ENCODE data around the gene SPATA9. TPM values are rescaled to one million over a fixed set of nuclear protein-coding genes. Genes with fewer than 3 reads are reported as not detected.
A peak's percentile ranks its signal among the peaks of the same experiment; 100 is the strongest.
"Not testable (repeated sequence)": the region's sequence is repeated elsewhere in the genome, so short reads cannot be mapped to it uniquely, and the experiment has no call there.

SPATA9 gene
- total RNA-seq, 1 donor from 2014 or later: not detected

DNA sequence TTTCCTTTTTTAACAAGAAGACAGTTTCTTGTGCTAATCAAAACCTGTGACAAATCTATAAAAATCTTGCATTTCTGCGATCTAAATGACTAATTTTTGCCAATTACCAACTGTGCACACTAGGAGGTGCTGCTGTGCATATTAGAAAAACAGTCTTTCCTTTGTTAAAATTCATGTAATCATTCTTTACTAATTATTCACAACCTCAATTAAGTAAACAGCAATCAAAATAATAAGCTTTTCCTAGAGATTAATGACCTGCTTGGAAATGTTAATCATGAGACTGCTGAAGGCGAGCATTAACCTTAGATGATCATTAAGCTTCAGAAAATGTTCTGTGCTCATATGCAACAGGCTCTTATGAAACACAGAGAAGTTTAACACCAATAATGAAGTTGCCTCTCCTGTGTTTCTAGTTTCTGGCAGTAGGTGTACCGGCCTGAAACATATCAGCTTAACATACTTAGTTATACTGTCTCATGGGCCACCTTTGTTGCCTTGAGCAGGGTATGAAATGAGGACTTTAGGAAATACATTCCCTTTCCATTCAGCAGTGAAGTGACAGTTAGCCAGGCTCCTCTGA is 18.5 kb downstream of the SPATA9 start:
- Mint-ChIP-seq H3K4me3 (ENCODE audit: low read depth) (no peak overlapping the region), H3K9me3 (no peaks in the 10 kb centered on the region), H3K4me1 (ENCODE audit: low read depth) (peaks cover 3% of the 10 kb centered on the region), H3K27ac (no peak overlapping the region), H3K36me3 (ENCODE audit: low read depth) (no peaks in the 10 kb centered on the region), H3K27me3 (ENCODE audit: low read depth) (peaks cover 16% of the 10 kb centered on the region)
- no peak for DNase-seq (ENCODE audit: low spot score)
- intact Hi-C loops (cut with micrococcal nuclease): loop anchor here (1.0 to 2.0 kb wide), 4 partner anchors 69 to 183 kb away; no protein-coding TSS in a partner anchor

- H3K27ac Mint-ChIP-seq: no peak overlapping the region
- no peaks in the 10 kb centered on the region for H3K36me3 Mint-ChIP-seq (ENCODE audit: low read depth)
- DNase-seq (ENCODE audit: low spot score): no peak
- H3K4me1 Mint-ChIP-seq (ENCODE audit: low read depth): peaks cover 3% of the 10 kb centered on the region
- H3K27me3 Mint-ChIP-seq (ENCODE audit: low read depth): peaks cover 17% of the 10 kb centered on the region
- no peak overlapping the region for H3K4me3 Mint-ChIP-seq (ENCODE audit: low read depth)
- intact Hi-C loops (cut with micrococcal nuclease): no loop called here
- H3K9me3 Mint-ChIP-seq: no peaks in the 10 kb centered on the region
Measured at GRCh38 chr5:95662946-95663345, 19.8 kb downstream of the SPATA9 start.

DNA sequence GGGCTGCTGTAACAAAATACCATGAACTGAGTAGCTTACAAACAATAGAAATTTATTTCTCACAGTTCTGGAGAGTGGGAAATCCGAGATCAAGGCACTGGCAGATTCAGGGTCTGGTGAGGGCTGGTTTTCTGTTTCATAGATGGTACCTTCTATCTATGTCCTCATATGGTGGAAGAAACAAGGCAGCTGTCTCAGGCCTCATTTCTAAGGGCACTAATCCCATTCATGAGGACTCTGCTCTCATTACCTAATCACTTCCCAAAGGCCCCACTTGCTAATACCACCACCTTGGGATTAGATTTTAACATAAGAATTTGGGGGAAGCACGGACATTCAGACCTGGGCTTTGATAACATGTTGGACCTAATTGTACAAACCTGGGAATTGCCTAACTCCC is 22.7 kb downstream of the SPATA9 start:
- H3K27me3 Mint-ChIP-seq (ENCODE audit: low read depth): peaks cover 9% of the 10 kb centered on the region
- intact Hi-C loops (cut with micrococcal nuclease): no loop called here
- H3K4me3 Mint-ChIP-seq (ENCODE audit: low read depth): no peak overlapping the region
- H3K27ac Mint-ChIP-seq: no peak overlapping the region
- H3K4me1 Mint-ChIP-seq (ENCODE audit: low read depth): peaks cover 5% of the 10 kb centered on the region
- peaks cover 10% of the 10 kb centered on the region for H3K36me3 Mint-ChIP-seq (ENCODE audit: low read depth)
- H3K9me3 Mint-ChIP-seq: no peaks in the 10 kb centered on the region
- no peak for DNase-seq (ENCODE audit: low spot score)

DNA sequence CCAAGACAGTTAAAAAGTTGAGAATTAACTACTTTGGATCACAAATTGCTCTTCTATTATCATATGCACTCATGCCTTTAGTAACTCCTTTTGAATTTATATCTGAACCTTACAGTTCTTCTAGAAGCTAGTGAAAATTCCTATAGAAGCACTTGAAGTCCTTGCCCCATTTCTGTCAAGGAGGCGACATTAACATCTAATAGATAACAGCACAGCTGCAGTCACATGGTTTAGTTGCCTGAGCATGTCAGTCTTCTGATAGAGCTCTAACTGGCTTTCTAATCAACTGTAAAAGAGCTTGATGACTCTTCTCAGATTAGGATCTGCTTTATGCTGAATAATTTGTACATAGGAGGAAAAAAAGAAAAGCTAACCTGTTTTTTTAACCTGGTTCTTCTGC is 27.2 kb downstream of the SPATA9 start:
- intact Hi-C loops (cut with micrococcal nuclease): no loop called here
- peaks cover 22% of the 10 kb centered on the region for H3K36me3 Mint-ChIP-seq (ENCODE audit: low read depth)
- H3K27me3 Mint-ChIP-seq (ENCODE audit: low read depth): peaks cover 2% of the 10 kb centered on the region
- no peak overlapping the region for H3K4me3 Mint-ChIP-seq (ENCODE audit: low read depth)
- peaks cover 2% of the 10 kb centered on the region for H3K4me1 Mint-ChIP-seq (ENCODE audit: low read depth)
- no peaks in the 10 kb centered on the region for H3K9me3 Mint-ChIP-seq
- H3K27ac Mint-ChIP-seq: no peak overlapping the region
- no peak for DNase-seq (ENCODE audit: low spot score)

DNA sequence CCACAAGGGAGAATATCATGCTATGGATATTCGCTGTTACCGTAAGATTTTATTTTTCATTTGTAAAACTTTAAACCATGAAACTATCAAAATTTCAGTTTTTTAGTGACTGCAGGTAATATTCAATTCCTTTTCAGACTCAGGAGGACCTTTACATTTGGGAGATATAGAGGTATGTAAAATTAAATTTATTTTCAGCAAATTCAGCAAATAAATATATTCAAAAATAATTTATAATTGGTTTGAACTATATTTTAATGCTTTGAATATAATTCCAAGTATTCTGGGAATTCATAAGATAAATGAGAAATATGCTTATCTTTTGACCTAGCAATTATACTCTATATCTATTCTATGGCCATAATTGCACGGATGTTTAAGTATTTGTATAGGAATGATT is 28.6 kb downstream of the SPATA9 start:
- H3K9me3 Mint-ChIP-seq: no peaks in the 10 kb centered on the region
- intact Hi-C loops (cut with micrococcal nuclease): no loop called here

GRCh38 chr5:95652849-95653248 is 29.9 kb downstream of the SPATA9 start:
- Mint-ChIP-seq H3K4me1 (ENCODE audit: low read depth) (peaks cover 11% of the 10 kb centered on the region), H3K4me3 (ENCODE audit: low read depth) (no peak overlapping the region), H3K36me3 (ENCODE audit: low read depth) (peaks cover 22% of the 10 kb centered on the region), H3K9me3 (no peaks in the 10 kb centered on the region), H3K27me3 (ENCODE audit: low read depth) (no peaks in the 10 kb centered on the region), H3K27ac (no peak overlapping the region)
- intact Hi-C loops (cut with micrococcal nuclease): no loop called here
- DNase-seq (ENCODE audit: low spot score): no peak

More for the DNA sequence above, 28.6 kb downstream of the SPATA9 start:
- Mint-ChIP-seq H3K27me3 (ENCODE audit: low read depth) (peaks cover 2% of the 10 kb centered on the region), H3K4me1 (ENCODE audit: low read depth) (peaks cover 4% of the 10 kb centered on the region), H3K4me3 (ENCODE audit: low read depth) (no peak overlapping the region), H3K36me3 (ENCODE audit: low read depth) (peaks cover 22% of the 10 kb centered on the region), H3K27ac (no peak overlapping the region)
- no peak for DNase-seq (ENCODE audit: low spot score)

DNA sequence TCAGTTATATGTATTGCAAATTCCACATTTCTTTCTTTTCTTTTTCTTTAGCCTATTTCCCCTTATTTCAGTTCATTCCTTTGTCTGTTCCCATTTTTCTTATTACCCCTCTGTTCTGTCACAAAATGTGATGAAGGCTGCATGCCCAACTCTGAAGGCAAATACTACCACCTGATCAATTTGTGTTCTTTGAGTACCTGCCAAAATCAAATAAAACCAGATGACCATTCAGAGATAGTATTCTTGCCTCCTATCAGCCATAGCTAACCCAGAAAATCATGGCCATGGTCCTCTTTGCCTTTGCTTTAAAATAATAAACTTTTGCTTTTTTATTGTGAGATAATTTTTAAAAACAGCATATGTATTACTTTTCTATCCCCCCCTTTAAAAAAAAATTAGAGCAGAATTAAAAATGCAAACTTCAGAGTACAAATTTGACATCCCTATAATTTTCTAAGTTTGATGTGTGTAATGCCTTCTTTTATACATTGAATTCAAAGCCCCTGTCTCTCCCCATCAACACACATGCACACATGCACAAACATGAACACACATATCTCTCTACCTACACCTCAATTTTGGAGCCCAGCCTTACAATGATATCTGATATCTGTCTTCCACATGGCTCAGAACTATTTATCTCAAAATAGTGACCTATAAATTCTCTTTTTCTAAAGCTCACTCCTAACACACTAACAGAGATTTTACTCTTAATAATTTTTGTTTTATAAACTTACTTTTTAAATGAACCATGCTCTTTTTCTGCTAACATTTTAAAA is 32.8 kb downstream of the SPATA9 start:
- no peak for DNase-seq (ENCODE audit: low spot score)
- intact Hi-C loops (cut with micrococcal nuclease): loop anchor here (5.0 to 10.0 kb wide), 4 partner anchors 172 to 1012 kb away; partner anchors contain the start of genes CAST, ELL2 and GLRX
- H3K27me3 Mint-ChIP-seq (ENCODE audit: low read depth): no peaks in the 10 kb centered on the region
- no peak overlapping the region for H3K4me3 Mint-ChIP-seq (ENCODE audit: low read depth)
- no peak overlapping the region for H3K27ac Mint-ChIP-seq
- peaks cover 23% of the 10 kb centered on the region for H3K4me1 Mint-ChIP-seq (ENCODE audit: low read depth)
- H3K9me3 Mint-ChIP-seq: no peaks in the 10 kb centered on the region
- peaks cover 12% of the 10 kb centered on the region for H3K36me3 Mint-ChIP-seq (ENCODE audit: low read depth)

DNA sequence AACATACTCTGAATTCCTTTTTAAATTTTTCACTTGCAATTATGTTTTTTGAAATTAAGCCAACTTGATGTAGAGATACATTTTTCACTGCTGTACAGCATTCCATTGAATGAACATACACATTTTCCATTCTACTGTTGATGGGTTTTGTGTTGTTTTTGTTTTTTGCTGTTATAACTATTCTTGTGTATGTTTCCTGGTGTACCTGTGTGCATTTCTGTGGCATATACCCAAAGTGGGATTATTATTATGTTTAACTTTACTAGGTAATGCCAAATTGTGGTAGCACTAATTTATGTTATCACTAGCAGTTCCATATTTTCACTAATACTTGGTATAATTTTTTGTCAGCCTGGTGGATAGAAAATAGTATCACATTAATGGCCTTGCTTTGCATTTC is 33.5 kb downstream of the SPATA9 start:
- no peak overlapping the region for H3K4me3 Mint-ChIP-seq (ENCODE audit: low read depth)
- DNase-seq (ENCODE audit: low spot score): no peak
- peaks cover 11% of the 10 kb centered on the region for H3K36me3 Mint-ChIP-seq (ENCODE audit: low read depth)
- H3K27me3 Mint-ChIP-seq (ENCODE audit: low read depth): no peaks in the 10 kb centered on the region
- H3K9me3 Mint-ChIP-seq: no peaks in the 10 kb centered on the region
- intact Hi-C loops (cut with micrococcal nuclease): loop anchor here (5.0 to 10.0 kb wide), 4 partner anchors 173 to 1013 kb away; partner anchors contain the start of genes CAST, ELL2 and GLRX
- no peak overlapping the region for H3K27ac Mint-ChIP-seq
- H3K4me1 Mint-ChIP-seq (ENCODE audit: low read depth): peaks cover 26% of the 10 kb centered on the region

DNA sequence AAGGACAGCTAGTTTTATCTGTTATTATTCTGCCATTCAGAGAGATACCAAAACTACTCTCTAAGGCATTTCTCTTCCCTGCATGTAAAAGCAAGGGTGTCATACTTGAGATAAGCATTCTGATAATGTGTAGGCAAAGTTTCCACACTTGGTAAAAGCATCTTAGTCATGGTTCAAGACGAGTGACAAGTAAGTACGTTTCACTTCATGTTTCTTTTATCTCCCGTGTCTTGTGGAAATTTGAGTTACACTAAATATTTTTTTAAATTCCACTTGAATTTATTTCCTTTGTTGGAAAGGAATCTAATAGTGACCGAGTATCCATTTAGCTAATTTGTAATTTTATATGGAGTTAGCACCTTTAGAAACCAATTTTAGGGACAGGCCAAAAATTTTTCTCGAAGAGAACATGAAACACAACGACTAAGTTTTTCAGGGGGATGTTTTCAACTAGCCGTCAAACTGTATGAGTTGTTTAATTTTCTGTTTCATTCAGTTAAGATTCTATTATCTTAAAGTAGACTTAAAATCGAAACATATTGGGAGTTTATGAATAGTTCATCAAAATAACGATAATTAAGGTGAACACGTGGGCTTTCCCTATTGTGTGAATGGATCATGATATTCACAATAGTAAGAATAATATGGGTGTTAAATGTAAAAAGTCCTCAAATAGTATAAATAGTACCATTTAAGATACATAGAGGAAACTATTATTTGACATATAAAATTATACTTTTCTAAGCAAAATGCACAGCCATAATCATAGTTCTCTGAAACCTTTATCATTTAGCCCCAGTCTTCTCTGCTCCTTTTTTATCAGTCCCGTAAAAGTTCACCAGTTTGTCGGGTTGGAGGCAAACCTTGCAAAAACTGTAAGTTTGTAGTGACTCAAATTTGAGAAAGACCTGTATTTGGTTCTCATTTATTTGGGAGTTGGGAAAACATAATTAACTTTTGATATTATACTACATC is 34.6 kb downstream of the SPATA9 start:
- no peak for DNase-seq (ENCODE audit: low spot score)
- peak overlapping the region; percentile 40 for H3K4me3 Mint-ChIP-seq (ENCODE audit: low read depth)
- intact Hi-C loops (cut with micrococcal nuclease): loop anchor here (1.0 to 10.0 kb wide), 7 partner anchors 57 to 1014 kb away; partner anchors contain the start of genes CAST, ELL2 and GLRX
- peak overlapping the region; percentile 62 for H3K27ac Mint-ChIP-seq
- peaks cover 11% of the 10 kb centered on the region for H3K36me3 Mint-ChIP-seq (ENCODE audit: low read depth)
- H3K27me3 Mint-ChIP-seq (ENCODE audit: low read depth): no peaks in the 10 kb centered on the region
- H3K4me1 Mint-ChIP-seq (ENCODE audit: low read depth): peaks cover 30% of the 10 kb centered on the region
- no peaks in the 10 kb centered on the region for H3K9me3 Mint-ChIP-seq

DNA sequence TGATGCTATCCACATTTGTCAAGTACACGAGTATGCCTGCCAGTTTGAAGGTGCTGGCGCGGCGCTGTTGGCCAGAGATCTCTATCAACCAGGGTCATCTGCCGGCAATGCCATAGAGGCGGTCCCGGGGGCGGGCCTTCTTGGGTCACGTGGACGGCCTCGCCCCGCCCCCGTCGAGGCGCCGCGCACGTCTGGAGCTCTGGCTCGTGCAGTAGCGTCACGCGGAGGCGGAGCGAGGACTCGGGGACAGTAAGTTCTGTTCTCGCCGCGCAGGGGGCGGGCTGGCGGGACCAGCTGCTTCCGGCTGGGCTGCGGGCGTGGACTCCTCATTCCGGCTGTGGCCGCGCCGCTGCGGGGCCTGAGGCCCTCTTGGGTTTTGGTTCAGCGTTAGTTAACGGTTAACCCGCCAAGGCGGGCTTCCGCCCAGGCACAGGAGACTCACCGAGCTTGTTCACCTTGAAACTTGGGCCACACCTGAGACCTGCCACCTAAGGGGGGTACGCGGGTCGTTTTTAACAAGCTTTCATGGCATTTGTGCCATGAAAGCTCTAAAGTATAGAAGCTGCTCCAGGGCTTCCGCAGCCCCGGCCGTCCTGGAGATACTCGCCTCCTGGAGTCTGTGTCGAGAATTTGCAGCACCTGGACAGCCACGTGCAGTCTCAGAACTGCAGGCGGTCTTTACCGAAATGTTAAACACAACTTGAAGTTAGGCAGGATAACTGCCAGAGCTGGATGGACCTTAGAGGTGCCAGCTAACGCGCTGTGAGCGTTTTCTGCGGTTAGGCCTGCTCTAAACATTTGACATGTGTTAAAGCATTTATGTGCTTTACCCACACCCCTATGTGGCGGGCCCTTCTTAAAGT is 36.0 kb downstream of the SPATA9 start, which contains the start of gene RFESD:
Gene RFESD (plus strand): TSS at position 209 of the 863 bp plus-strand sequence. CDS start 5,495 bp downstream, outside the sequence.
- intact Hi-C loops (cut with micrococcal nuclease): loop anchor here (1.0 to 10.0 kb wide), 8 partner anchors 14 to 1016 kb away; partner anchors contain the start of genes ARSK, CAST, ELL2 and GLRX
- H3K27ac Mint-ChIP-seq: peak within 1 kb of the TSS; percentile 76
- H3K4me3 Mint-ChIP-seq (ENCODE audit: low read depth): peak within 1 kb of the TSS; percentile 71
- no peaks in the 10 kb centered on the region for H3K27me3 Mint-ChIP-seq (ENCODE audit: low read depth)
- peak; percentile 94 for DNase-seq (ENCODE audit: low spot score)
- H3K36me3 Mint-ChIP-seq (ENCODE audit: low read depth): no peaks in the 10 kb centered on the region
- no peaks in the 10 kb centered on the region for H3K9me3 Mint-ChIP-seq
- H3K4me1 Mint-ChIP-seq (ENCODE audit: low read depth): peaks cover 30% of the 10 kb centered on the region

DNA sequence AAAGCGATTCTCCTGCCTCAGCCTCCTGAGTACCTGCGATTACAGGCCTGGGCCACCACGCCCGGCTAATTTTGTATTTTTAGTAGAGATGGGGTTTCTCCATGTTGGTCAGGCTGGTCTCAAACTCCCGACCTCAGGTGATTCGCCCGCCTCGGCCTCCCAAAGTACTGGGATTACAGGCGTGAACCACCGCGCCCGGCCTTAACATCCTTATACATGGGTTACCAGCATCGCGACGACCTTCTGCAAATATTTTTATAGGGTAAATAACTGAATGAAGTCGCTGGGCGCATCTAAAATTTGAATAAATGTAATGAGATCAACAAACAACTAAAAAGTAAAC is 36.6 kb downstream of the SPATA9 start:
- Mint-ChIP-seq H3K4me3 (ENCODE audit: low read depth) (peak overlapping the region; percentile 71), H3K27ac (peak overlapping the region; percentile 76), H3K4me1 (ENCODE audit: low read depth) (peaks cover 30% of the 10 kb centered on the region)
- not testable (repeated sequence) for H3K9me3 Mint-ChIP-seq; H3K27me3 Mint-ChIP-seq (ENCODE audit: low read depth); H3K36me3 Mint-ChIP-seq (ENCODE audit: low read depth); DNase-seq (ENCODE audit: low spot score)
- intact Hi-C loops (cut with micrococcal nuclease): loop anchor here (1.0 to 10.0 kb wide), 6 partner anchors 14 to 1016 kb away; partner anchors contain the start of genes ARSK, CAST, ELL2 and GLRX
